Measurements from ENCODE around the gene NUMA1.
A peak's percentile ranks its signal among the peaks of the same experiment; 100 is the strongest.

The NUMA1 gene

GRCh38 chr11:71964641-71965040 lies 115.7 kb downstream of the NUMA1 start:
- no peak overlapping the region for H3K4me3 ChIP-seq (ENCODE audit: low read depth, low read length)
- H3K27ac ChIP-seq, result no peak overlapping the region
- TF ChIP-seq CTCF (IDR thresholded peaks at IDR 0.05; ENCODE audit: low read depth, low read length, missing control alignments), result no peak
- H3K36me3 ChIP-seq (replicated peaks), result peaks cover 19% of the 10 kb centered on the region
- no peak for DNase-seq
- H3K27me3 ChIP-seq (replicated peaks), result no peaks in the 10 kb centered on the region
- in situ Hi-C loops (cut with HindIII; ENCODE audit: low pct_ligation_motif_present, low sequenced_read_pairs), result no loop called here

GRCh38 chr11:71963468-71963867 lies 116.9 kb downstream of the NUMA1 start:
- peaks cover 16% of the 10 kb centered on the region for H3K36me3 ChIP-seq (replicated peaks)
- in situ Hi-C loops (cut with HindIII; ENCODE audit: low pct_ligation_motif_present, low sequenced_read_pairs), result no loop called here
- no peak overlapping the region for H3K27ac ChIP-seq
- H3K27me3 ChIP-seq (replicated peaks), result no peaks in the 10 kb centered on the region
- no peak overlapping the region for H3K4me3 ChIP-seq (ENCODE audit: low read depth, low read length)
- TF ChIP-seq CTCF (IDR thresholded peaks at IDR 0.05; ENCODE audit: low read depth, low read length, missing control alignments), result no peak
- DNase-seq, result no peak

GRCh38 chr11:71962428-71963038 lies 117.8 kb downstream of the NUMA1 start:
- no peak overlapping the region for H3K4me3 ChIP-seq (ENCODE audit: low read depth, low read length)
- in situ Hi-C loops (cut with HindIII; ENCODE audit: low pct_ligation_motif_present, low sequenced_read_pairs), result no loop called here
- no peak for TF ChIP-seq CTCF (IDR thresholded peaks at IDR 0.05; ENCODE audit: low read depth, low read length, missing control alignments)
- H3K27ac ChIP-seq, result peak overlapping the region; percentile 39
- no peaks in the 10 kb centered on the region for H3K27me3 ChIP-seq (replicated peaks)
- H3K36me3 ChIP-seq (replicated peaks), result peaks cover 12% of the 10 kb centered on the region
- DNase-seq, result no peak

GRCh38 chr11:71955898-71956456 lies 124.4 kb downstream of the NUMA1 start:
- in situ Hi-C loops (cut with HindIII; ENCODE audit: low pct_ligation_motif_present, low sequenced_read_pairs), result no loop called here
- no peak for DNase-seq

More at GRCh38 chr11:71955898-71956456, 124.4 kb downstream of the NUMA1 start:
- Histone ChIP-seq H3K27ac (no peak overlapping the region), H3K4me3 (ENCODE audit: low read depth, low read length) (no peak overlapping the region), H3K36me3 (replicated peaks) (peaks cover 5% of the 10 kb centered on the region), H3K27me3 (replicated peaks) (no peaks in the 10 kb centered on the region)
- TF ChIP-seq CTCF (IDR thresholded peaks at IDR 0.05; ENCODE audit: low read depth, low read length, missing control alignments), result no peak

Measured in brain microvascular endothelial cell (primary cell).